Esophagus muscularis mucosa (tissue), 4 donors: ENCODE data around the gene ALDH16A1. TPM values are rescaled to one million over a fixed set of nuclear protein-coding genes. Genes with fewer than 3 reads are reported as not detected.
"Not testable (repeated sequence)": the region's sequence is repeated elsewhere in the genome, so short reads cannot be mapped to it uniquely, and the experiment has no call there.

Experiments used
- DNase-seq: peaks from one replicate; pipeline ENCODE4 v3.0.0-alpha.2; 2017; ENCODE audit errors: extremely low spot score
- H3K27ac ChIP-seq, 4 donors: fragments of 200-600 bp; sonication (generic); replicated peaks in 1 of 4; 1 replicate in 3 of 4; 2 replicates in 1 of 4; pipeline ENCODE4 v1.5.1; 2016 to 2019; ENCODE audit warnings: mild to moderate bottlenecking in 1 of 4
- H3K27me3 ChIP-seq, 4 donors: fragments of 200-600 bp; sonication (generic); one replicate each; pipeline versions ENCODE4 v1.5.1 to v1.6.0; 2016 to 2019
- H3K36me3 ChIP-seq, 4 donors: fragments of 200-600 bp; sonication (generic); one replicate each; pipeline ENCODE4 v1.5.1; 2016 to 2019
- H3K4me1 ChIP-seq, 4 donors: fragments of 200-600 bp; sonication (generic); one replicate each; pipeline ENCODE4 v1.5.1; 2016 to 2019
- H3K4me3 ChIP-seq, 4 donors: fragments of 200-600 bp; sonication (generic); 1 replicate in 2 of 4; 2 replicates in 2 of 4; pipeline ENCODE4 v1.5.1; 2016 to 2019; ENCODE audit warnings: mild to moderate bottlenecking in 4 of 4, moderate library complexity in 1 of 4
- H3K9me3 ChIP-seq, 4 donors: fragments of 200-600 bp; sonication (generic); 1 replicate in 3 of 4; 2 replicates in 1 of 4; pipeline ENCODE4 v1.5.1; 2016 to 2019
- CTCF ChIP-seq, 3 experiments: fragments of 200-600 bp in 2 of 3; fragments of 450-650 bp in 1 of 3; sonication (generic) in 2 of 3; IDR thresholded peaks; one replicate each; pipeline ENCODE4 v1.5.1; 2017 to 2019; ENCODE audit warnings: antibody characterized with exemption in 3 of 3, mild to moderate bottlenecking in 2 of 3, moderate library complexity in 1 of 3
- EP300 ChIP-seq: sonication (generic); formaldehyde crosslinking; IDR thresholded peaks from one replicate; pipeline ENCODE4 v1.6.1; 2017; ENCODE audit warnings: antibody characterized with exemption
- POLR2A ChIP-seq: fragments of 450-650 bp; IDR thresholded peaks from one replicate; pipeline ENCODE4 v1.6.1; 2017; ENCODE audit warnings: antibody characterized with exemption, moderate library complexity, mild to moderate bottlenecking, low read depth
- POLR2AphosphoS5 ChIP-seq, 2 donors: sonication (generic); formaldehyde crosslinking; IDR thresholded peaks; one replicate each; pipeline ENCODE4 v1.6.1; 2017; ENCODE audit warnings: antibody characterized with exemption in 2 of 2
- WGBS: methylation state at CpG from one replicate; pipeline ENCODE4 v1.1.5; 2018; 5-methylcytosine and 5-hydroxymethylcytosine counted together
- intact Hi-C: fragments of 100-400 bp; cut with DNase I; formaldehyde crosslinking; loops from one replicate; pipeline ENCODE4 v1.15.1; 2023
- total RNA-seq, 4 donors: library from RNA; depleted of rRNA; stranded (reverse); fragments of >200 nt; gene quantifications; one replicate each; pipeline versions ENCODE4 v1.1.0 to v1.2.1, GENCODE V29; 2016

The ALDH16A1 gene
- total RNA-seq, 4 donors from 2014 or later: 22.1 to 29.1 (median 26.2) TPM

GRCh38 chr19:49453757-49454240 is 774 bp downstream of the ALDH16A1 start:
- Histone ChIP-seq H3K9me3 (no peaks in the 10 kb centered on the region), H3K36me3 (peaks cover 4 to 21% (median 12%) of the 10 kb centered on the region in 4 donors), H3K4me1 (peaks cover 18 to 51% (median 43%) of the 10 kb centered on the region in 4 donors), H3K27ac (peak overlapping the region; percentile 92 to 97 (median 94)), H3K27me3 (no peaks in the 10 kb centered on the region), H3K4me3 (peak overlapping the region; percentile 62 to 86 (median 71))
- 36% methylated on average over 10 of the region's 10 CpGs for WGBS
- DNase-seq: no peak
- intact Hi-C loops: no loop called here
- no peak for TF ChIP-seq POLR2AphosphoS5 (IDR thresholded peaks at IDR 0.05)
- TF ChIP-seq CTCF (IDR thresholded peaks at IDR 0.05): no peak
- TF ChIP-seq POLR2A: no peak
- no peak for TF ChIP-seq EP300

GRCh38 chr19:49455773-49456172 is 2.7 kb downstream of the ALDH16A1 start:
- no peak for DNase-seq
- Histone ChIP-seq H3K9me3 (no peaks in the 10 kb centered on the region), H3K27me3 (no peaks in the 10 kb centered on the region), H3K4me1 (peaks cover 18 to 41% (median 35%) of the 10 kb centered on the region in 4 donors), H3K27ac (peak overlapping the region; percentile 39 to 78 (median 62)), H3K4me3 (no peak overlapping the region), H3K36me3 (peaks cover 0 to 25% (median 19%) of the 10 kb centered on the region in 4 donors)
- intact Hi-C loops: no loop called here
- TF ChIP-seq CTCF (IDR thresholded peaks at IDR 0.05) (no peak), POLR2AphosphoS5 (IDR thresholded peaks at IDR 0.05) (no peak)
- WGBS: 58% methylated on average over 5 of the region's 5 CpGs

GRCh38 chr19:49456326-49456725 is 3.3 kb downstream of the ALDH16A1 start:
- H3K27ac ChIP-seq: peak overlapping the region; percentile 39 to 78 (median 62)
- no peak overlapping the region for H3K4me3 ChIP-seq
- H3K4me1 ChIP-seq: peaks cover 18 to 36% (median 30%) of the 10 kb centered on the region in 4 donors
- no peak for DNase-seq
- peaks cover 0 to 28% (median 20%) of the 10 kb centered on the region in 4 donors for H3K36me3 ChIP-seq
- intact Hi-C loops: no loop called here
- WGBS: 80% methylated on average over 5 of the region's 5 CpGs
- H3K9me3 ChIP-seq: no peaks in the 10 kb centered on the region
- no peaks in the 10 kb centered on the region for H3K27me3 ChIP-seq
- no peak for TF ChIP-seq CTCF (IDR thresholded peaks at IDR 0.05)
- TF ChIP-seq POLR2AphosphoS5 (IDR thresholded peaks at IDR 0.05): no peak
- TF ChIP-seq POLR2A: no peak
- TF ChIP-seq EP300: no peak

- no peak overlapping the region for H3K4me3 ChIP-seq
- intact Hi-C loops: no loop called here
- H3K9me3 ChIP-seq: no peaks in the 10 kb centered on the region
- H3K4me1 ChIP-seq: peaks cover 14 to 25% (median 21%) of the 10 kb centered on the region in 4 donors
- 90% methylated on average over 5 of the region's 5 CpGs for WGBS
- H3K27ac ChIP-seq: peak overlapping the region; percentile 1 to 78 (median 40)
- DNase-seq: no peak
- no peaks in the 10 kb centered on the region for H3K27me3 ChIP-seq
- TF ChIP-seq POLR2AphosphoS5 (IDR thresholded peaks at IDR 0.05): no peak
- no peak for TF ChIP-seq EP300
- TF ChIP-seq CTCF (IDR thresholded peaks at IDR 0.05): no peak
- no peak for TF ChIP-seq POLR2A
- H3K36me3 ChIP-seq: peaks cover 0 to 41% (median 23%) of the 10 kb centered on the region in 4 donors
Measured at GRCh38 chr19:49458567-49458903, 5.5 kb downstream of the ALDH16A1 start.

- peaks cover 6 to 17% (median 13%) of the 10 kb centered on the region in 4 donors for H3K4me1 ChIP-seq
- WGBS: 97% methylated on average over 3 of the region's 12 CpGs
- no peaks in the 10 kb centered on the region for H3K27me3 ChIP-seq
- DNase-seq: no peak
- no peak overlapping the region for H3K27ac ChIP-seq
- TF ChIP-seq POLR2AphosphoS5 (IDR thresholded peaks at IDR 0.05) (no peak), POLR2A (no peak), EP300 (no peak), CTCF (IDR thresholded peaks at IDR 0.05) (no peak)
- no peaks in the 10 kb centered on the region for H3K9me3 ChIP-seq
- H3K4me3 ChIP-seq: no peak overlapping the region
- H3K36me3 ChIP-seq: peaks cover 0 to 49% (median 31%) of the 10 kb centered on the region in 4 donors
- intact Hi-C loops: no loop called here
Measured at GRCh38 chr19:49459388-49459787, 6.4 kb downstream of the ALDH16A1 start.

GRCh38 chr19:49461130-49461529 is 8.1 kb downstream of the ALDH16A1 start:
- H3K4me3 ChIP-seq, H3K27me3 ChIP-seq, intact Hi-C loops, H3K9me3 ChIP-seq, H3K27ac ChIP-seq, DNase-seq: not testable (repeated sequence)
- peaks cover 4 to 67% (median 46%) of the 10 kb centered on the region in 4 donors for H3K36me3 ChIP-seq
- WGBS: no CpG with 5 or more reads among the region's 1 CpG
- peaks cover 0 to 17% (median 5%) of the 10 kb centered on the region in 4 donors for H3K4me1 ChIP-seq
